Spleen (tissue), 7 donors: ENCODE results near the gene MFN2.

Experiments used
- CTCF ChIP-seq, 11 experiments: fragments of 200-600 bp in 7 of 11; fragments of 450-650 bp in 4 of 11; sonication (generic) in 4 of 11; IDR thresholded peaks in 8 of 11; conservative IDR thresholded peaks in 3 of 11; 1 replicate in 7 of 11; 2 replicates in 4 of 11; pipeline versions ENCODE4 v1.4.0 to v1.8.0; 2016 to 2021; ENCODE audit warnings: antibody characterized with exemption in 11 of 11, inconsistent platforms in 4 of 11, mild to moderate bottlenecking in 1 of 11
- POLR2A ChIP-seq, 3 donors: fragments of 450-650 bp; IDR thresholded peaks; one replicate each; pipeline ENCODE4 v1.5.1; 2017; ENCODE audit warnings: antibody characterized with exemption in 3 of 3, mild to moderate bottlenecking in 1 of 3
- POLR2AphosphoS5 ChIP-seq, 3 donors: sonication (generic); formaldehyde crosslinking; IDR thresholded peaks; one replicate each; pipeline ENCODE4 v1.5.1; 2017; ENCODE audit warnings: antibody characterized with exemption in 3 of 3
- donor health status: DM: no; HTN: no; CAD: no; lungs with moderate emphysema.
- donor health status: DM: no; HTN: no; CAD: no.
- donor health status: DM: no; HTN: no; CAD: no.

- no peak for TF ChIP-seq CTCF (IDR thresholded peaks at IDR 0.05 in 8 of 11, conservative IDR thresholded peaks at IDR 0.05 in 3 of 11)
- TF ChIP-seq POLR2AphosphoS5 (IDR thresholded peaks at IDR 0.05): no peak
- no peak for TF ChIP-seq POLR2A (IDR thresholded peaks at IDR 0.05)
Observed at GRCh38 chr1:11957897-11958296, 22.3 kb upstream of the MFN2 start.
